ENCODE data around the gene OXER1.

Gene OXER1

GRCh38 chr2:42769583-42770287 lies 5.8 kb upstream of the OXER1 start:
- DNase-seq: no peak

- no peak for DNase-seq
Observed at GRCh38 chr2:42768706-42769256, 4.8 kb upstream of the OXER1 start.

GRCh38 chr2:42767899-42768705 lies 4.2 kb upstream of the OXER1 start:
- no peak for DNase-seq

GRCh38 chr2:42767080-42767898 lies 3.4 kb upstream of the OXER1 start:
- no peak for DNase-seq

GRCh38 chr2:42765686-42766085 lies 1.8 kb upstream of the OXER1 start:
- DNase-seq: no peak

- no peak for DNase-seq
Observed at GRCh38 chr2:42764901-42765300, 966 bp upstream of the OXER1 start.

- no peak for DNase-seq
Observed at GRCh38 chr2:42762823-42763804, 821 bp downstream of the OXER1 start.

- no peak for DNase-seq
Observed at GRCh38 chr2:42762155-42762554, 1.8 kb downstream of the OXER1 start.

- DNase-seq: no peak
Observed at GRCh38 chr2:42761554-42761953, 2.4 kb downstream of the OXER1 start.

- no peak for DNase-seq
Observed at GRCh38 chr2:42758751-42759150, 5.2 kb downstream of the OXER1 start.

- no peak for DNase-seq
Observed at GRCh38 chr2:42757981-42758740, 5.8 kb downstream of the OXER1 start.

- DNase-seq: no peak
Observed at GRCh38 chr2:42756966-42757513, 6.9 kb downstream of the OXER1 start.

- DNase-seq: no peak
Observed at GRCh38 chr2:42756150-42756775, 7.7 kb downstream of the OXER1 start.

GRCh38 chr2:42755191-42755880 lies 8.6 kb downstream of the OXER1 start:
- DNase-seq: peak; percentile 55

GRCh38 chr2:42754776-42755140 lies 9.2 kb downstream of the OXER1 start:
- no peak for DNase-seq

GRCh38 chr2:42754021-42754775 lies 9.7 kb downstream of the OXER1 start:
- no peak for DNase-seq

- no peak for DNase-seq
Observed at GRCh38 chr2:42752816-42753813, 10.8 kb downstream of the OXER1 start.
